Mucosa of stomach (tissue), 1 donor: Measurements from ENCODE around the gene KRTAP5-10.

ENCODE experiments used
- H3K27me3 ChIP-seq: one replicate; pipeline ENCODE4 v1.7.0; 2013; ENCODE audit warnings: mild to moderate bottlenecking, low read length; ENCODE audit not compliant: control insufficient read depth, insufficient read depth
- H3K36me3 ChIP-seq: one replicate; pipeline ENCODE4 v1.7.0; 2013; ENCODE audit warnings: low read length; ENCODE audit not compliant: control insufficient read depth, insufficient read depth
- H3K4me1 ChIP-seq: one replicate; pipeline ENCODE4 v1.7.0; 2013; ENCODE audit warnings: mild to moderate bottlenecking, low read length; ENCODE audit not compliant: control insufficient read depth, insufficient read depth
- H3K4me3 ChIP-seq: one replicate; pipeline ENCODE4 v1.7.0; 2013; ENCODE audit warnings: low read length
- H3K9ac ChIP-seq: one replicate; pipeline ENCODE4 v1.7.0; 2013; ENCODE audit warnings: mild to moderate bottlenecking, low read length, moderate library complexity
- H3K9me3 ChIP-seq: one replicate; pipeline ENCODE4 v1.7.0; 2013; ENCODE audit warnings: mild to moderate bottlenecking, low read length, moderate library complexity; ENCODE audit not compliant: control insufficient read depth
- donor health status: Pancreatic carcinoma.

The KRTAP5-10 gene

DNA sequence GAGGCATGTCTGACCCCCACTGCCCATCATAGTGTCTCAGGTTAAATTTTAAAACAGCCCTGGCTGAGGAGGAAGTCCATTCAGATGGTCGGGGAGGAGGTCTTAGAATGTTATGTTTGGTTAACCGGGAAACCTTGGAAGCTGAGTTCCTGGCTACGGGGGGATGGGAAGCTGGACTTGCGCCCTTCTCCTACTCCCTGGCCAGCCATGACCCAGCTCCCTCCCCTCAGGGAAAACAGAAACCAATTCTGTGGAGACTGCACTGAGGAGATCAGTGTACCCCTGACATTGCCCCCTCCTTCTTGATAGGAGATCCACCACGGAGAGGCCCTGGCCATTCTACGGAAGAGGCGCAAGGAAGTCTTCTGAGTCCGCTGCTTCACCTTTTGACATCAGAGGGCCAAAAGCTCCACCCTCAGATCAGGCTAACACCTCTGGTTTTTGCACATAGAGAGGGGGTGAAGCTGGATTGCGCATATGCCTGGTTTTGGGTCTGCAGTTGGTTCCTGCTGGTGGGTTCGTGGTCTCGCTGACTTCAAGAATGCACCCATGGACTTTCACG lies 19.9 kb upstream of the KRTAP5-10 start:
- Histone ChIP-seq H3K4me3 (no peak overlapping the region), H3K9me3 (no peaks in the 10 kb centered on the region), H3K4me1 (peaks cover 5% of the 10 kb centered on the region), H3K9ac (no peak overlapping the region), H3K27me3 (peaks cover 14% of the 10 kb centered on the region), H3K36me3 (no peaks in the 10 kb centered on the region)

DNA sequence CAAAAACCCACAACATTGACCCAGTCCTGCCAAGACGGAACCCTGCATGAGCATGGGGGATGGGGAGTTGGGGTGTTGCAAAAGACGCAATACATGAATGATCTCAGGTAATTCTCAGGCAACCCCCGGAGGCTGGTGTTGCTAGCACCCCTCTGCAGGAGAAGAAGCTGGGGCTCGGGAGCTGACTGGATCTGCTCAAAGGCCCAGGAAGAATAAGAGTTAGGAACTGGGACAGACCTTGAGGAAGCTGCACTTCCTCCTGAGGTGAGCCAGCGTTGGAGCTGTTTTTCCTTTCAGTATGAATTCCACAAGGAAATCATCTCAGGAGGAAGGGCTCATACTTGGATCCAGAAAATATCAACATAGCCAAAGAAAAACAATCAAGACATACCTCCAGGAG lies 17.2 kb upstream of the KRTAP5-10 start, which contains the start of gene KRTAP5-9:
Gene KRTAP5-9 (plus strand): TSS at position 301 of the 400 bp plus-strand sequence. CDS start 238 bp downstream, outside the sequence.
- Histone ChIP-seq H3K4me3 (no peak within 1 kb of the TSS), H3K27me3 (peaks cover 15% of the 10 kb centered on the region), H3K36me3 (no peaks in the 10 kb centered on the region), H3K4me1 (peaks cover 5% of the 10 kb centered on the region), H3K9me3 (no peaks in the 10 kb centered on the region), H3K9ac (no peak within 1 kb of the TSS)

DNA sequence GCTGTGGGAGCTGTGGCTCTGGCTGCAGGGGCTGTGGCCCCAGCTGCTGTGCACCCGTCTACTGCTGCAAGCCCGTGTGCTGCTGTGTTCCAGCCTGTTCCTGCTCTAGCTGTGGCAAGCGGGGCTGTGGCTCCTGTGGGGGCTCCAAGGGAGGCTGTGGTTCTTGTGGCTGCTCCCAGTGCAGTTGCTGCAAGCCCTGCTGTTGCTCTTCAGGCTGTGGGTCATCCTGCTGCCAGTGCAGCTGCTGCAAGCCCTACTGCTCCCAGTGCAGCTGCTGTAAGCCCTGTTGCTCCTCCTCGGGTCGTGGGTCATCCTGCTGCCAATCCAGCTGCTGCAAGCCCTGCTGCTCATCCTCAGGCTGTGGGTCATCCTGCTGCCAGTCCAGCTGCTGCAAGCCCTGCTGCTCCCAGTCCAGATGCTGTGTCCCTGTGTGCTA lies 16.6 kb upstream of the KRTAP5-10 start:
- no peaks in the 10 kb centered on the region for H3K36me3 ChIP-seq
- peaks cover 17% of the 10 kb centered on the region for H3K27me3 ChIP-seq
- no peak overlapping the region for H3K9ac ChIP-seq
- H3K4me1 ChIP-seq, result peaks cover 2% of the 10 kb centered on the region
- no peaks in the 10 kb centered on the region for H3K9me3 ChIP-seq
- H3K4me3 ChIP-seq, result no peak overlapping the region

DNA sequence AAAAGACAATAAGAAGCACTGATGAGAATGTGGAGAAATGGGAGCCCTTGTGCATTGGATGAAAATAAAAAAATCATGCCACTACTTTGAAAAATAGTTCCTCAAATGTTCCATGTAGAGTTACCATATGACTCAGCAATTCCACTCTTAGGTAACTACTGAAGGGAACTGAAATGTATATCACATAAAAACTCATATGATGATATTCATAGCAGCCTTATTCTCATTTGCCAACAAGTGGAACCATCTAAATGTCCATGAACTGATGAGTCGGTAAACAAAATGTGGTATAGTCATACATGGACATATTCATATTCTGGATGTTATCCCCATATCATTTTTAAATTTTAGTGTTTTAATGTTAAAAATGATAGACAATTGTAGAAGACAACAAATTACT lies 13.7 kb upstream of the KRTAP5-10 start:
- H3K9ac ChIP-seq, result no peak overlapping the region
- no peaks in the 10 kb centered on the region for H3K9me3 ChIP-seq
- no peaks in the 10 kb centered on the region for H3K4me1 ChIP-seq
- H3K27me3 ChIP-seq, result peaks cover 17% of the 10 kb centered on the region
- H3K4me3 ChIP-seq, result no peak overlapping the region
- no peaks in the 10 kb centered on the region for H3K36me3 ChIP-seq

DNA sequence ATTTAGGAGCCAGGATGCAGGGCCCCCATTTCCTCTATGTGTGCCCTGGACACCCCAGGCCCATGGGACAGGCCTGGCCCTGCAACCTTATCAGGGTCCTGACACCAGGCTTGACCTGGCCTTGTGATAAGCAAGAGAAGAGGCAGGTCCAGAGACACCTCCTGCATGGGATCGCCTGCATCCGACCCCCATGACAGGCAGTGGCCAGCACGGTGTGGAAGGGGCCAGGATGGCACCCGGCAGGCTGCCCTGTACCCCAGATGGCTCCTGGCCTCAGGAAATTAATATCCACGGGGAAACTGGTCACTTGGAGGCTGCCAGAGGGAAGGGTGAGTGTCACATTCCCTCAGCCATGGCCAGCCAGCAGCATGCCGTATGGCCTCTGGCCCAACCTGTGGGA lies 10.4 kb upstream of the KRTAP5-10 start:
- H3K4me3 ChIP-seq, result no peak overlapping the region
- H3K9me3 ChIP-seq, result no peaks in the 10 kb centered on the region

DNA sequence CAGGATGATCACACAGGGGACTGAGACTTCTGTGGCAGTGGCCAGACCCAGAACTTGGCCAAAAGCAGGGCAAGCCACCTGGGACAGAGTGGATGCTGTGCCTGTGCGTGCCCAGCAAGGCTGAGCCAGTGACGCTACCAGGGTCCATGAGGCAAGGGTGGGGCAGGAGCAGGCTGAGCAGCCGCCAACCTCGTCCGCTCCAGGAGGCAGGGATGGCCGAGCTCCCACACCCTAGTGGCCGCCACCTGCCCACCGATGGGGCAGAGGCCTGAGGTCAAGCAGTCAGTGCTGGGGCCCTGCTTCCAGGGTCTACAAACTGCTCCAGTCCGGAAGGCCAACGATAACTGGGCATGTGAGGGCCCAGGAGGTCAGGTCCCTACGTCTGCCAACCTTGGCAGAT lies 9.9 kb upstream of the KRTAP5-10 start:
- Histone ChIP-seq H3K9ac (no peak overlapping the region), H3K4me3 (no peak overlapping the region), H3K9me3 (no peaks in the 10 kb centered on the region), H3K4me1 (no peaks in the 10 kb centered on the region), H3K27me3 (peaks cover 3% of the 10 kb centered on the region), H3K36me3 (no peaks in the 10 kb centered on the region)

More for the DNA sequence above, 10.4 kb upstream of the KRTAP5-10 start:
- Histone ChIP-seq H3K27me3 (peaks cover 3% of the 10 kb centered on the region), H3K9ac (no peak overlapping the region), H3K36me3 (no peaks in the 10 kb centered on the region), H3K4me1 (no peaks in the 10 kb centered on the region)

DNA sequence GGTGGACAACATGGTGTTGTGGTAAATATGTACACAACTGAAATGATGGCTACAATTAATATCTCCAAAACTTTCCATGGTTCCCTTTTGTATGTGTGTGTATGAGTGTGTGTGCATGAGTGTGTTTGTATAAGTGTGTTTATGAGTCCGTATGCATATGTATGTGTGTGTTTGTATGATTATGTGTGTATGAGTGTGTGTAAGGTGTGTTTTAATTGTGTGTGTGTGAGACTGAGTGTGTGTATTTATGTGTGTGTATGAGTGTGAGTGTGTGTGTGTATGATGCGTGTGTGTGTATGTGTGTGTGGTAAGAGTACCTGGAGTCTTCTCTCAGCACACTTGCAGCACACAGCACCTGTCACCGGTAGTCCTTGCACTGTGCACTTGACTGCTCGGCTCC lies 9.3 kb upstream of the KRTAP5-10 start:
- Histone ChIP-seq H3K9ac (no peak overlapping the region), H3K36me3 (no peaks in the 10 kb centered on the region), H3K27me3 (peaks cover 3% of the 10 kb centered on the region), H3K9me3 (no peaks in the 10 kb centered on the region), H3K4me1 (no peaks in the 10 kb centered on the region), H3K4me3 (no peak overlapping the region)

DNA sequence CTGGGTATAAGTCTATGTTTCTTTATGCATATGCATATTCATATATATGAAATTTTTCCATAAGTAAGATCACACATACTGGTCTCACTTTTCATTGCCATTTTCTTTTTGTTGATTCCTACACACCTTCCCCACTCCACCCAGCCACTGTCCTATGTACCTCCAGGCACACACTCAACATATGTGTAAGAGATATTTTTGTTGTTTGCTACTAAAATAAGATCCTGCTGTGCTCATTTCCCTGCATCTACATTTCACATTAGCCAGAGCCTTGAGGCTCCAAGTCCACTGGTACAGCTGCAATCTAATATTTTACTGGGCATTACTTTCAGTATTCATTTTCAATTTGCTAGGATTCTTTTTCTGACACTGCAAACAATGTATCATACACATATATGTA lies 8.1 kb upstream of the KRTAP5-10 start:
- Histone ChIP-seq H3K4me1 (no peaks in the 10 kb centered on the region), H3K4me3 (no peak overlapping the region), H3K9me3 (no peaks in the 10 kb centered on the region), H3K36me3 (no peaks in the 10 kb centered on the region), H3K27me3 (peaks cover 3% of the 10 kb centered on the region), H3K9ac (no peak overlapping the region)

DNA sequence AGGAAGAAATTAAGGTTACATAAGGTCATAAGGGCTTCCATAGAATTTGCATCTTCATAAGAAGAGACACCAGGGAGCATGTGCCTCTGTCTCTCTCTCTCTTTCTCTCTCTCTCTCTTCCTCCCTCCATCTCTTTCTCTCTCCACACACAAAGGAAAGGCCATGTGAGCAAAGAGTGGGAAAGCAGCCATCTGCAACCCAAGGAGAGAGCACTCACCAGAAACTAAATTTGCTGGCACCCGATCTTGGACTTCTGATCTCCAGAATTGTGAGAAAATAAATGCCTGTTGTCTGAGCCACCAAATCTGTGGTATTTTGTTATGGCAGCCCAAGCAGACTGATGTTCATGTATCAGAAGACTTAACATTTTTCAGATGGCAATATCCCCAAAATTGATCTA lies 6.4 kb upstream of the KRTAP5-10 start:
- H3K4me1 ChIP-seq, result no peaks in the 10 kb centered on the region

DNA sequence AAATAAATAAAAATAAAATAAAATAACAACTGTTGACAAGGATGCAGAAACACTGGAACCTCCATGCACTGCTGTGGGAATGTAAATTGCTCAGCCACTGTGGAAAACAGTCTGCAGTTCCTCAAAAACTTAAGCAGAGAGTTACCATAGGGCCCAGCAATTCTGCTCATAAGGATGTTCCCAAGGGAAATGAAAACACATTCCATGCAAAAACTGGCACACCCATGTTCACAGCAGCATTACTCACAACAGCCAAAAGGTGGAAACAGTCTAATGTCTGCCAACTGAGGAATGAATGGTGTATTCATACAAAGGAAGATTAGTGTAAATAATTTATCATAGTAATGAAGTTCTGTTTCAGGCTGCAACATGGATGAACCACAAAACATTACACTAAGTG lies 3.2 kb upstream of the KRTAP5-10 start:
- Histone ChIP-seq H3K27me3 (peaks cover 7% of the 10 kb centered on the region), H3K4me1 (no peaks in the 10 kb centered on the region), H3K4me3 (no peak overlapping the region), H3K9ac (no peak overlapping the region), H3K36me3 (no peaks in the 10 kb centered on the region), H3K9me3 (no peaks in the 10 kb centered on the region)

More for the DNA sequence above, 6.4 kb upstream of the KRTAP5-10 start:
- Histone ChIP-seq H3K9me3 (no peaks in the 10 kb centered on the region), H3K9ac (no peak overlapping the region), H3K27me3 (peaks cover 4% of the 10 kb centered on the region), H3K36me3 (no peaks in the 10 kb centered on the region), H3K4me3 (no peak overlapping the region)

DNA sequence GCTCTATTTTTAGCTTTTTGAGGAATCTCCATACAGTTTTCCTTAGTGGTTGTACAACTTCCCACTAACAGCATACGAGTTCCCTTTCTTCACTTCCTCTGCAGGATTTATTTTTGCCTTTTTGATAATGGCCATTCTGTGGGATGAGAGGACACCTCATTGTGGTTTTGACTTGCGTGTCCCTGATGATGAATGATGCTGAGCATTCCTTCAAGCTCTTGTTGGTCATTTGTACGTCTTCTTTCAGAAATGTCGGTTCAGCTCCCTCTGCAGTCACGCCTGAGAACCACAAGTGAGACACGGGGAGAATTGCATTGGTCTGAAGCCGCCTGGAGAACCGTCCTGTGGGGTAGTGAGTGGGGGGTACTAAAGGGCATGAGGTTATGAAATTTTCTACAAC lies 2.0 kb upstream of the KRTAP5-10 start:
- Histone ChIP-seq H3K27me3 (peaks cover 7% of the 10 kb centered on the region), H3K4me1 (no peaks in the 10 kb centered on the region)

DNA sequence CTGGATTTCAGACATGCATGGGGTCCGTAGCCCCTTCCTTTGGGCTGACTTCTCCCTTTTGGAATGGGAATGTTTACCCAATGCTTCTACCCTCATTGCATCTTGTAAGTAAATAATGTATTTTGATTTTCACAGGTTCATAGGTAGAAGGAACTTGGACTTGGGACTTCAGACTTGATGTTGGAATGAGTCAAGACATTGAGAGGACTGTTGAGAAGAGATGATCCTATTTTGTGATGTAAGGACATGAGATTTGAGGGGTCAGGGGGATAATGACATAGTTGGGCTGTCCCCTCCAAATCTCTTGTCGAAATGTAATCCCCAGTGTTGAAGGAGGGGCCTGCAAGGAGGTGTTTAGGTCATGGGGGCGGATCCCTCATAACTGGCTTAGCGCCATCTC lies 933 bp upstream of the KRTAP5-10 start:
- H3K4me3 ChIP-seq, result no peak overlapping the region

More for the DNA sequence above, 2.0 kb upstream of the KRTAP5-10 start:
- Histone ChIP-seq H3K9ac (no peak overlapping the region), H3K36me3 (no peaks in the 10 kb centered on the region), H3K9me3 (no peaks in the 10 kb centered on the region), H3K4me3 (no peak overlapping the region)

More for the DNA sequence above, 933 bp upstream of the KRTAP5-10 start:
- H3K9ac ChIP-seq, result no peak overlapping the region
- no peaks in the 10 kb centered on the region for H3K9me3 ChIP-seq
- H3K4me1 ChIP-seq, result no peaks in the 10 kb centered on the region
- H3K36me3 ChIP-seq, result no peaks in the 10 kb centered on the region
- H3K27me3 ChIP-seq, result peaks cover 7% of the 10 kb centered on the region
